CD4-positive, alpha-beta T cell treated with Interferon gamma for 1 hour (primary cell): ENCODE data around the gene ASXL1.
A peak's percentile ranks its signal among the peaks of the same experiment; 100 is the strongest.

Source experiments
- DNase-seq: peaks from one replicate; pipeline ENCODE4 v3.0.0-alpha.2; 2020

Gene ASXL1

DNA sequence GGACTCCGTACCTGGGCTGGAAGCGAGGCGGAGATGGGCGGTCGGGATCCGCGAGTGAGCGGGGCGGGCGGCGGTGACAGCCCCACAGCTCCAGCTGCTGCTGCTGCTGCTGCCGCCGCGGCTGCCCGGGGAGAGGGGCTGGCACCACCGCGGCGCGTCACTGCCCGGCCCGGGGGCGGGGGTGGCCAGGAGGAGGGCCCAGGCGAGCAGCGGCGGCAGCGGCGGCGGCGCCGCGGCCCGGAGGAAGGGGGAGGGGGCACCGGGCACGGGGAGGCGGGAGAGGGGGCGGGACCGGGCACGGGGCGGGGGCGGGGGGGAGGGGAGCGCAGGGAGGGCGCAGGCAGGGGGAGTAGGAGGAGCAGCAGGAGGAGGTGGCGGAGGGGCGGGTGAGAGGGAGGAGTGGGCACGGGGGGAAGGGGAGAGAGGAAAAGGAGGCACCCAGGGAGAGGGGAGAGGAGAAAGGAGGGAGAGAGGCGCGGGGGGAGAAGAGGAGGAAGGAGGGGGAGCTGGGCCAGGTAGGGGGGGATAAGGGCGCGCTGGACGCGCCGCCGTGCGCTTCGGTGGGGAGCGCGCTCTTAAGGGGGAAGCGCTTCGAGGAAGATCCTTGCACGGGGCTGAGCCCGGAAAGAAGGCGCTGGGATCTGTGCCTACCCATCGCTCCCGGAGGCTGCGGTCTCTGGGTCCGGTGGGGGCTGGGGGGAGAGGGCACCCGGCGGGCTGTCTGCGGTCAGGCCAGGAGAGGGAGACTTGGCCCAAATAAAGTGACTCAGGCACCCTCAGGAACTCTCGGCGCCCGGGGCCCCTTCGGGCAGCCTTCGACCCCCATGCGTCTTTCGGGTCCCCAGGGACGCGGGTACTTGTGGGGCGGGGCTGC is 125.5 kb downstream of the ASXL1 start:
- peak; percentile 70 for DNase-seq

DNA sequence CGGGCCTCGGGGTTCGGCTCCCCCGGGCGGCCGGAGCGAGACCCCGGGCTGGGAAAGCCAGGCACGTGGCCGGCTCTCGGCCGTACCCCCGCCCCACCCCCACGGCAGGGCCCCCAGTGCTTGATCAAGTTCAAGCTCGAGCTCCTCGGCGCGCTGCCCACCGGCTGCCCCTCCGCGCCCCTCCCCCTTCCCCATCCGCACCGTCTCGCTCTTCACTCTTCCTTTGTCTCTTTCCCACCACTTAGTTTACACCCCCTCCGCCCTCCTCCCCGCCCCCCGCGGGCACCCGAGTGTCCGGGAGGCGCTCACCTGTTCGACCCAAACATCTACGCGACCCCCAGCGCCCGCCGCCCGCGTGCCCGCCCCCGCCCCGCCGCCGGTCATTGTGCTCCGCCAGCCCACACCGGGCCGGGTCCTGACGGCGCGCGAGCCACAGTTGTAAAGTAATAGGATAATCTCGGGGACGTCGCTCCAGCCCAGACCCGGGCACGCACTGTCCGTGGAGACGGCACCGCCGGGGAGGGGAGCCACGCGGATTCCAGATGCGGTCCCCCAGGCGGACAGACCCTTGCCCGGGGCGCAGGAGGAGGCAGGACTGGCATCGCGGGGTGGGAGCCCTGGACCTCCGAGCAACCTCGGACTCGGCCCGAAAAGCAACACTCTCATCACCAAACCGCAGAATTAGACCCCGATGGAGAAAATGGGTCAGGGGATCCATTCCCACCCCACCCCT is 126.3 kb downstream of the ASXL1 start:
- DNase-seq = no peak

DNA sequence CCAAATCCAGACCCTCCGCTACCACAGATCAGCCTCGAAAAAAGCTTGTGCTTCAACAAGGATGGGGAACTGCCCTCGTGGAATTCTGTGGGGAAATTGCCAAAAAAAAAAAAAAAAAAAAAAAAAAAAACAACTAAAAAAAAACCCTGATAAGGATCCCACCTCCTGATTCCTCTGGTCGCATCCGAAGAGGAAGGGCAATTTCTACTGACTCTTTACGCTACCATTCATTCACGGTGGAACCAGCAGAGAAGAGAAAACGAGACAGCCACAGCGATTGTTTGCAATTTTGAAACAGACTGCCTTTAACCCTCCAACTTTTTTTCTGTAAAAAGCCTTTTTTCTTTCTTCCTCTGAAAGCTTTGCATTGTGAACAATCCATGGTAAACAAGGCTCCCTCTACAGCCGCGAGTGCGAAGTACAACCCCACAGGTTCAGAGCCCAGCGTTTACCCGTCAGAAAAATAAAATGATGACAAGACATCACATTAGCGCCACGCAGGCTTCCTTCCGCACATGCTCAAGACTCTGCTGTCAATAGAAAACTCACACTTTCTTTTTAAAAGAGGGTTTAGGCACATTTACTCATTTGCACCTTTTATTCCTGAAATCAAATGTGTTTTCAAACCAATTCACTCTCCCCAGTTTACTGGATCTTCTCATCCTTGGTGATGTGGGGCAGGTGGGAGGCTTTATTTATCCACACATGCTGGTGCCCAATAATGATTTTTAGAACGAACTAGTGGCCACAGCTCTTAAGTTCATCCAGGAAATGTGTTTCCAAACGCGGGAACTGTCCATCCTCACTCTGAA is 127.0 kb downstream of the ASXL1 start:
- DNase-seq = peak; percentile 82

DNA sequence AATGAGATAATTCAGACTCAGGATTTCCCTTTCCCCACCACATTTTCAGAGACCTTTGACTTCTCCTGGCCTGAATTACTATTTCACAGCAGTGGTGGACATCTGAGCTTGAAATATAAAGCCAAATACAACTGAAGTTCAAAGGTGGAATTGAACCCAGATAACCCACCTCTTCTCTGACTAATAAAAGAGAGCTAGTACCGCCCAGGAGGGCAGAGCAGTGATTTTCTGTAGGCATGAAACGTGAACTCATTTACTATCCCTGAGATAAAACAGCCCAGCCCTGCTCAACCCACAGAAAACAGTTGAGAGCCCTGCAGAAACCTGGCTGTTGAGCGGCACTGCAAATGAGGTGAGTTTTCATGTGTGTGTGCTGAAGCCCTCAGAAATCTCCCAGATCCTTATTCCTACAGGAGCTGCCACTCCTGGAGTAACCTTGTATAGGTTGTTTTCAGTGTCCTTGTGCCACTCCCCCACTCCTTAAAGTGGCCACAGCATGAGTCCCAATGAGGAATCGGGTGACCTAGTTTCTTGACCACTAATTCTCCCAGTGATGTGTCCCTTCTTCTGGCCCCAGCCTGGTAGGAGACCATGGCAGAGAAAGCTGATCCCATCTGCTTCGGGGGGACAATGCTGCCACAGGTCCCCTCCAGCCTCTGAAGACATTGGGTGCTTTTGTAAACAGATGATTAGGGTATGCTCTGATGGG is 127.8 kb downstream of the ASXL1 start:
- no peak for DNase-seq

DNA sequence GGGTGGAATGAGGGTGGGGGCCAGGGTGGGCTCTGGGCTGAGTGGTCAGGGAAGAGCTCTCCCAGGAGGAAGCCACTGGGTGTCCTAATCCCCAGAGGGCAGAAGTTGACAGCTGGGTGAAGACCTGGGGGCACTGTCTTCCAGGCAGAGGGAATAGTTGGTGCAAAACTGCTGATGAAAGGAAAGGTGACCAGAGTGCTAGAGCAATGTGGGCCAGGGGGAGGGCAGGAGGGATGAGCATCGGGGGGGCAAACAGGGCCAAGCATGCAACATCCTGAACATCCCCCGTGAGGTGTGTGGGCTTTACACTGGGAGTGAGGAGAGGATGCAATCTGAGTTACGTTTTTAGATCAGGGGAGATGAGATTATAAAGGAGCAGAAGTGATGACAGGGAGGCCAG is 129.2 kb downstream of the ASXL1 start:
- no peak for DNase-seq

DNA sequence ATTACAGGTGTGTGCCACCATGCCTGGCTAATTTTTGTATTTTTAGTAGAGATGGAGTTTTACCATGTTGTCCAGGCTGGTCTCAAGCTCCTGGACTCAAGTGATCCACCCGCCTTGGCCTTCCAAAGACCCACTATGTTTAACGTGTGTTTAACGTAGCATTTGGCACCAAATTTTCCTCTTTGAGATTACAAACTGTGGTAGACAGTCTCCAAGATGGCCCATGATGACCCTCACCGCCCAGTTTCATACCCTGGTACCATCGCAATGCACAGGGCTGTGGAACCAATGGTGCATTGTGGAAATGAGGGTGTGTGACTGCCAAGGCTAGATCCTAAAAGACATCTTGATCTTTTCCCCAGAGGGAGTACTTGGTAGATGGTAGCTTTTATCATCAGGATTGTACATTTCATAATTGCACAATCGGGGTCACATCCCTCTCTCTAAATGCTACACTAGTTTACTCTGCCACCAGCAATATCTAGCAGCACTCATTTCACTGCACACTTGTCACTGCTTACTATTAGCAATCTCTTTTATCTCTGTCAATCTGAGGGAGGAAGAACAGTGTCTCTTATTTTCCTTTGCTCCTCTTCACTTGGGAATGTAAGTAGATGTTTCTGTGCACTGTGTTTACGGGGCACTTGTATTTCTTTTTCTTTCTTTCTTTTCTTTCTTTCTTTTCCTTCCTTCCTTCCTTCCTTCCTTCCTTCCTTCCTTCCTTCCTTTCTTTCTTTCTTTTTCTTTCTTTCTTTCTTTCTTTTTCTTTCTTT is 130.1 kb downstream of the ASXL1 start:
- no peak for DNase-seq
